ENCODE data around the gene BOK. TPM values are rescaled to one million over a fixed set of nuclear protein-coding genes. Genes with fewer than 3 reads are reported as not detected.
"Not testable (repeated sequence)": the region's sequence is repeated elsewhere in the genome, so short reads cannot be mapped to it uniquely, and the experiment has no call there.

Gene BOK
- total RNA-seq, 6 experiments from 2014 or later, result 50.1 to 119 (median 90.5) TPM

- H3K4me1 ChIP-seq, result no peaks in the 10 kb centered on the region
- WGBS (ENCODE audit: insufficient coverage, low coverage, low lambda C conversion rate, missing lambda C conversion rate), result 96% methylated on average over 4 of the region's 12 CpGs
- H3K9me3 ChIP-seq, result peaks cover 0 to 14% (median 6%) of the 10 kb centered on the region in 4 donors
- TF ChIP-seq CTCF (IDR thresholded peaks at IDR 0.05) (no peak), POLR2A (IDR thresholded peaks at IDR 0.05) (no peak)
- H3K4me3 ChIP-seq, result no peak overlapping the region
- no peak overlapping the region for H3K27ac ChIP-seq
- H3K36me3 ChIP-seq, result peaks cover 0 to 12% (median 1%) of the 10 kb centered on the region in 4 donors
- H3K27me3 ChIP-seq, result no peaks in the 10 kb centered on the region
- DNase-seq (no peak), ATAC-seq (no peak)
- intact Hi-C loops (cut with DNase I), result no loop called here
Observed at GRCh38 chr2:241584436-241584835, 25.9 kb downstream of the BOK start.

- H3K27me3 ChIP-seq, result no peaks in the 10 kb centered on the region
- no peak overlapping the region for H3K27ac ChIP-seq
- intact Hi-C loops (cut with DNase I), result no loop called here
- no peak for TF ChIP-seq POLR2A (IDR thresholded peaks at IDR 0.05)
- TF ChIP-seq CTCF (IDR thresholded peaks at IDR 0.05), result no peak
- DNase-seq, result no peak
- peaks cover 0 to 12% (median 1%) of the 10 kb centered on the region in 4 donors for H3K36me3 ChIP-seq
- no peak overlapping the region for H3K4me3 ChIP-seq
- no peaks in the 10 kb centered on the region for H3K4me1 ChIP-seq
- peaks cover 0 to 14% (median 6%) of the 10 kb centered on the region in 4 donors for H3K9me3 ChIP-seq
- no peak for ATAC-seq
- WGBS (ENCODE audit: insufficient coverage, low coverage, low lambda C conversion rate, missing lambda C conversion rate), result 96% methylated on average over 2 of the region's 2 CpGs
Observed at GRCh38 chr2:241586564-241587264, 28.2 kb downstream of the BOK start.

- DNase-seq, H3K36me3 ChIP-seq: not testable (repeated sequence)
Observed at GRCh38 chr2:241589863-241590262, 31.3 kb downstream of the BOK start.

GRCh38 chr2:241590496-241591455, 32.2 kb downstream of the BOK start:
- H3K4me1 ChIP-seq; H3K4me3 ChIP-seq; DNase-seq; intact Hi-C loops (cut with DNase I); ATAC-seq; H3K27ac ChIP-seq; H3K36me3 ChIP-seq; H3K27me3 ChIP-seq: not testable (repeated sequence)
- peaks cover 0 to 14% (median 6%) of the 10 kb centered on the region in 4 donors for H3K9me3 ChIP-seq
- WGBS (ENCODE audit: insufficient coverage, low coverage, low lambda C conversion rate, missing lambda C conversion rate), result 82% methylated on average over 21 of the region's 33 CpGs

More at GRCh38 chr2:241589863-241590262, 31.3 kb downstream of the BOK start:
- H3K27ac ChIP-seq; H3K27me3 ChIP-seq; H3K4me1 ChIP-seq; ATAC-seq; intact Hi-C loops (cut with DNase I); H3K4me3 ChIP-seq: not testable (repeated sequence)
- peaks cover 0 to 14% (median 6%) of the 10 kb centered on the region in 4 donors for H3K9me3 ChIP-seq
- WGBS (ENCODE audit: insufficient coverage, low coverage, low lambda C conversion rate, missing lambda C conversion rate), result 47% methylated on average over 13 of the region's 17 CpGs

GRCh38 chr2:241592126-241592845, 33.7 kb downstream of the BOK start:
- ATAC-seq, result peak in 1 of 4 donors; percentile 13
- Histone ChIP-seq H3K27me3 (no peaks in the 10 kb centered on the region), H3K4me3 (no peak overlapping the region), H3K27ac (no peak overlapping the region), H3K36me3 (peaks cover 0 to 4% (median 0%) of the 10 kb centered on the region in 4 donors), H3K9me3 (peaks cover 0 to 3% (median 0%) of the 10 kb centered on the region in 4 donors), H3K4me1 (no peaks in the 10 kb centered on the region)
- intact Hi-C loops (cut with DNase I), result no loop called here
- 91% methylated on average over 10 of the region's 18 CpGs for WGBS (ENCODE audit: insufficient coverage, low coverage, low lambda C conversion rate, missing lambda C conversion rate)
- TF ChIP-seq POLR2A (IDR thresholded peaks at IDR 0.05), result no peak
- TF ChIP-seq CTCF (IDR thresholded peaks at IDR 0.05), result no peak
- DNase-seq, result no peak
